Skeletal muscle satellite cell (primary cell): ENCODE measurements around the gene IQUB. TPM values are rescaled to one million over a fixed set of nuclear protein-coding genes. Genes with fewer than 3 reads are reported as not detected.

ENCODE experiments used
- small RNA-seq: library from RNA; depleted of rRNA; stranded (forward); fragments of <200 nt; gene quantifications from one replicate; pipeline ENCODE3, GENCODE V24; 2012

The IQUB gene

Small RNAs within 50 kb of the gene (small RNA-seq; reads per million reads assigned to genes)
- gene RNU6-296P, result not detected
